Putamen (tissue), 1 donor: ENCODE data around the gene DLL4.
"Not testable (repeated sequence)": the region's sequence is repeated elsewhere in the genome, so short reads cannot be mapped to it uniquely, and the experiment has no call there.

ENCODE experiments used
- DNase-seq: peaks from one replicate; pipeline ENCODE4 v3.0.0-alpha.2; 2016; ENCODE audit warnings: low spot score

DLL4 gene

DNA sequence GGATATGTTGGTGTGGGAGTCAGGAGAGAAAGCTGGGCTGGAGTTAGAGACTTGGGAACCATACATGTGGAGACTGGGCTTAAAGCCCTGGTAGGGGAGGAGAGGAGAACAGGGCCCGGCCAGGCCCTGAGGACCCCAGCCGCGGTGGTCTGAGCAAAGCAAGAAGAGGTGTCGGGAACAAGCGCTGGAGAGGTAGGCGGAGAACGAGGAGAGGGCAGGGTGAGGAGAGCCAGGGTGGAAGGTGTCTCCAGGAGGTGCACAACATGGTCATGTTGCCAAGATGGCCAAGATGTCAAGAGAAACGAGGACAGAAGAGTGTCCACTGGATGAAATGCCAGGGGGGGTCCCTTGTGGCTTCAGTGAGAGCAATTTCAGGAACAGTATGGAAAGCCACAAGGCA is 29.6 kb downstream of the DLL4 start:
- DNase-seq, result no peak

DNA sequence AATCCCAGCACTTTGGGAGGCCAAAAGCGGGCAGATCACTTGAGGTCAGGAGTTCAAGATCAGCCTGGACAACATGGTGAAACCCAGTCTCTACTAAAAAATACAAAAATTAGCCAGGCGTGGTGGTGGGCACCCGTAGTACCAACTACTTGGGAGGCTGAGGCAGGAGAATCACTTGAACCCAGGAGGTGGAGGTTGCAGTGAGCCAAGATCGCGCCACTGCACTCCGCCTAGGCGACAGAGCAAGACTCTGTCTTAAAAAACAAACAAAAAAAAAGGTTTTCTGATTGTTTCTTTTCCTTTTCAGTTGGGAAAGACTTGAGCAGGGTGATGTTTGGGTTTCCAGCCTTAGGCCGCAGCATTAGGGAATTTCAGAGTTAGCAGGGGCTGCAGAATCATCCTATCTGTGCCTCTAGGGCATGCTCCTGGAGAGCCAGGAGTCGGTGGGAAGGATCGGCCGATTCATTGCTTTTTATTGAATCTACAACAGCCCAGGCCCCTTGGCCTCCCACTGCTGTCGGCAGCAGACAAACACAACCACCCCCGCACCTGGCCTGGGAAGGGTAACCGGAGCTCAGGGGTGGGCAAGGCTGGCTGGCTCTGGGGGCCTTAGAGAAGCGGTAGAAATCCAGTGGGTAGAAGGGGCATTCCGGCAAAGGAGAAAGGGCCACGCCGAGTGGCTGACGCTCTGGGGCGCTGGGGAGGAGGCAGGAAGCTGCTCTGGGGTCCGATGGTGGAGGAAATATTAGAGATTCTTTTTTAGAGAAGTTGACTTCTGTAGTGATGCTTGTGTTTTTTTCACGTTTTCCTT is 30.4 kb downstream of the DLL4 start:
- no peak for DNase-seq

DNA sequence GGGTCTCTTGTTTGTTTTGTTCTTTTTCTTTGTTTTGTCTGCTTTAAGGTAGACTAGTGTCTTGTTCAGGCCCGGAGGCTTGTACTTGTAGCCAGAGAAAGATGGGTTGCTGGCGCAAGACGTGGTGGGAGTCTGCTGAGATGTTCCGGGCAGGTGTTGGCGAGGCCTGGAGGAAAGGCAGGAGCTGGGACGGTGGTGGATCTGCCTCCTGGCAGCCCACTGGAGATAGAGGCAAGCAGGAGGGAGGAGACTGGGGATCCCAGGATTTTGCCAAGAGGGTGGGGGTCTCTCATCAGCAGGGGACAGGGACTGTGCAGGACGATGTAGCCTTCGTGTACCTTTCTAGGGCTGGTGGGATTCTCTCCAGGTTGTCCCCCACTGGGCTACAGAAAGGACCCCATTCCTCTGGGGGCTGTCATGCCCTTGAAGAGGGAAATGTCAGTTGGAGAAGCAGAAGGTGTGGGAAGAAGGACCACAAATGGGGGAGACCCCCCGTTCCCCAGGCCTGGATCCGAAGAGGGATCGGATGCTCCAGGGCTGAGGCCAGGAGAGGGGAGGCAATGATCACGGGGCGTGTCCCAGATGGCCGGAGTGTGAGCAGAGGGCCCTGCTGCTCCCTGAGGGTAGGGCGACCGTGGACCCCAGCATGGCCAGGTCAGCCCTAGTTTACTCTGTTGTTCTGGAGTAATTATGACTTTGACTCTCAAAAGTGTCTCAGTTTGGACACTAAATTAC is 31.2 kb downstream of the DLL4 start:
- no peak for DNase-seq

DNA sequence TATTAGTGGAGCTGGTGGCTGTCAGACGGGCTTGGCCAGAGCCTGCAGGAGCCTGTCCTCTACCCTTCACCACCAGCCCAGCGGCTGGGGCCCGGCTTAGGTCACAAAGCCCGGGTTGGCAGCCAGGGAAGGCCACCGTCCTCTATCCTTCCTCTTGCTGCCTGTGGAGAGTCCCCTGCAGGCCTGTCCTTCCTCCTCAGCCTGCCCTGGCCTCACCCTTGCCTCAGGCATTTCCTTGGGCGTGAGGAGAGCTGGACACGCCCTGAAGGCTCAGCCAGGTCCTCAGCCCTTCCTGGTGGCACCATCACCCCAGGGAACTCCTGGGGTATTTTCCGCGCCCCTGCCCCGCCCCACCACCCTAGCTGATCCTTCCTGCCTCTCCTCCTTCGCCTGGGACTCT is 31.8 kb downstream of the DLL4 start:
- DNase-seq, result no peak

DNA sequence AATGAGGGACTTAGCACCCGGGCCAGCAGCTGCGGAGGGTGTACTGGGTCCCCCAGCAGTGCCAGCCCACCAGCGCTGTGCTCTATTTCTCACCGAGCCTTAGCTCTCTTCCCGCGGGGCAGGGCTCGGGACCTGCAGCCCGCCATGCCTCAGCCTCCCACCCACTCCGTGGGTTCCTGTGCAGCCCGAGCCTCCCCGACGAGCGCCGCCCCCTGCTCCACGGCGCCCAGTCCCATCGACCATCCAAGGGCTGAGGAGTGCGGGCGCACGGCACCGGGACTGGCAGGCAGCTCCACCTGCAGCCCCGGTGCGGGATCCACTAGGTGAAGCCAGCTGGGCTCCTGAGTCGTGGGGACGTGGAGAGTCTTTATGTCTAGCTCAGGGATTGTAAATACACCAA is 32.6 kb downstream of the DLL4 start:
- DNase-seq, result not testable (repeated sequence)

DNA sequence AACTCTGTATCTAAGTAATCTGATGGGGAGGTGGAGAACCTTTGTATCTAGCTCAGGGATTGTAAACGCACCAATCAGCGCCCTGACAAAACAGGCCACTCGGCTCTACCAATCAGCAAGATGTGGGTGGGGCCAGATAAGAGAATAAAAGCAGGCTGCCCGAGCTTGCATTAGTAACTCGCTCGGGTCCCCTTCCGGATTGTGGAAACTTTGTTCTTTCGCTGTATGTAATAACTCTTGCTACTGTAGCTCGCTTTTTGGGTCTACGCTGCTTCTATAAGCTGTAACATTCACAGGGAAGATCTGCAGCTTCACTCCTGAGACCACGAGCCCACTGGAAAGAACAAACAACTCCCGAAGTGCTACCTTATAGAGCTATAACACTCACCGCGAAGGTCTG is 33.2 kb downstream of the DLL4 start:
- DNase-seq, result not testable (repeated sequence)

DNA sequence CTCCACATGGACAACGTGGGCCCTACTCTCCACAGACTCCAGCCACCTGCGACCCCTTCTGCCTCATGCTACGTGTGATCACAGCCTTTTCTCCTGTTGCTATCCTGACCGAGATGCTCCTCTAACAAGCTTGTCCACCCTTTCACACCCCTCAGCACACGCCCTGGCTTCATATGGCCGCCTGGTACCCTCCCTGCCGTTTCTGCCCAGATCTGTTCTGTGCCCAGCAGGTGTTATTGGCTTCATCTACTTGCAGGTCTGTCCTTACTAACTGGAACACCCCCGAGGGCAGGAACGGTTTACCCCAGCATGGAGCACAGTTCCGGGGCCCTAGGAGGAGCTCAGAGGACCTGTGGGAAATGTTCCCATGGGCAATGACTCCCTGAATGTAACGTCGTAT is 34.1 kb downstream of the DLL4 start:
- no peak for DNase-seq

DNA sequence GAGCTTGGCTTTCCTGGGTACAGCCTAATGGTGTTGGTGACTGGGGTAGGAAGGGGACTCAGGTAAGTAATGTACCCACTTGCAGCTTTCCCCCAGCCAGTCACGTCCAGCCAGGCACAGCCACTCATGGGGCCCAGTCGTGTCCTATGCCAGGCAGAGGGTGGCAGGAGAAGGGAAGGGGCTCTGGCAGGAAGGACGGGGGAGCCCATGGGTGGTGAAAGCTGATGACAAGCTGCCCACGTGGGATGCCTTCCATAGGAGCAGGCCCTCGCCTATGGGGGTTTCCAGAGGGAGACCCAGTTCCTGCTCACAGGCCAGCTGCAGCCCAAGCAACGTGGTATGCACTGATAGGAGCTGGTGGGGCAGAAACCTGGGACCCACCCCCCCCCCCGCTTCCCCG is 34.9 kb downstream of the DLL4 start:
- DNase-seq, result no peak

DNA sequence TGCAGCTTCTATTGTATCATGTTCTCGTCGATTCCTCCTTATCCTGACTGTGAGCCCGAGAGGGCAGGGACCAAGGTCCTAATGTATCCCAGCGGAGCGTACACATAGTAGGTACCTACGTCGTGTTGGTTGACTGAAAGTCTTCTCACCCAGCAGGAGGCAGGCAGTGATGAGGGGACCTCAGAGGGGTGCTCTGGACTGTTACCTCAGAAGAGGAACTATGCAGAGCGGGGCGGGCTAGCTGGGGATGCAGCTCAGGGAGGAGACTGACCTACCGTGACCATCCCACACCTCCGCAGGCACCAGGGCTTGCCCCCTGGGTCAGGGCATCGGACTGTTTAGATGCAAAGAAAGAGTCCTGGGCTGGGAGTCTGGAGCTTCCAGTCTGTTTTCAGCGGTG is 35.5 kb downstream of the DLL4 start:
- DNase-seq, result no peak

DNA sequence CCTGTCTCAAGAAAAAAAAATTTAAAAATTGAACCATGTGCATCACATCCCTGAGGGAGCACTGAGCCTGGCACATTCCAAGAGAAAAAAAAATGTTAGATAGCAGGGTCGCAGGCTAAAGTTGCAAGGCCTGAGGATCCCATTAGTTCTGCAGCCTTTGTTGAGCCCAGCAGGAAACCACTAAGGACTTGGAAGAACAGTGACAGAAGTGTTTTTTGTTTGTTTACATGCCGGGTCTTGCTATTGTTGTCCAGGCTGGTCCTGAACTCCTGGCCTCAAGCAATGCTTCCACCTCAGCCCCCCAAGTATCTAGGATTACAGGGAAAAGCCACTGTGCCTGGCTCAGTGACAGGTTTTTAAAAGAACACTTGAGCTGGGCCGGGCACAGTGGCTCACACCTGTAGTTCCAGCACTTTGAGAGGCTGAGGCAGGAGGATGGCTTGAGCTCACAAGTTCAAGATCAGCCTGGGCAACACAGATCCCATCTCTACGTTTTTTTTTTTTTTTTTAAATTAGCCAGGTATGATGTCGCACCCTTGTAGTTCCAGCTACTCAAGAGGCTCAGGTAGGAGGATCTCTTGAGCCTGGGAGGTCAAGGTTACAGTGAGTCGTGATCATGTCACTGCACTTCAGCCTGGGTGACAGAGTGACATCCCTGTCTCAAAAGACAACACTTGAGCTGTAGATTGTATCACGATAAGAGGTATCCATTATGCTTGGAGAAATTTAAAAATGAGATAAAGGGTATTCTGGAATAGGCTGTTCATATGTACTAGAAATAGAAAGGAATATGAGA is 39.3 kb downstream of the DLL4 start:
- no peak for DNase-seq

DNA sequence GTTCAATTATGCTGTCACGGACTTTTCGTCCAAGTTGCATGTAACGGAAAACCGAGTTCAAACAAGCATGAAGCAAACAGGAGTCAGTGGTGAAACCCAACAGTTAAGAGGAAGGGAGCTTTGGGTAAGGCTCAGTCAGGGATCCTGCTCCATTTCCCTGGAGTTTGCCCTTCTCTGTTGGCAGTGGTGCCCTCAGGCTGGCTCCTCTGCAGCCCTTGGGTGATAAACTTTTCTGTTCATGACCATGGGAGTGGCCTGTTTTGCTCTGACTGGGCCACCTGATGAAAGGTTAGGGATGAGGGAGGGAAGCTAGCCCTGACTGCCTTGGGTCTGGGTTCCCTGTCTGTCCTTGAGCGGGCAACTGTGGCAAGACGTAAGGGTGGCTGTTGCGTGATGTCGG is 40.2 kb downstream of the DLL4 start:
- DNase-seq, result no peak

DNA sequence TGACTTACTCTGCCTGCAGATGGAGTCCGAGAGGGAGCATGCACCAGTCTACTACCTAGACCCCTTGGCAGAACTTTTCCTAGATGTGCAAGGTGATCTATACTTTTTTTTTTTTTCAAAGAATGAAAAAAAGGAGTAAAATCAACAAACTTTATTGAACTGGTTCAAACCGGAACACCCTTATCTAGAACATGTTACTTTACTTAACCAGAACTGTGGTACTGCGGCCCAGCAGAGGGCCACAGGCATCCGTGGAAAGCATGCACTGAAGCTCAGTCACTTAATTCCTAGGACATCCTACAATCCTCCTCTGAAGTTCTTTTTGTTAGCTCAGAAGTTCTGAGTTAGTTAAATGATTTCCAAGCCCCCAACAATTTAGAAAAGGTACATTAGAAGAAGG is 45.7 kb downstream of the DLL4 start:
- DNase-seq, result no peak

DNA sequence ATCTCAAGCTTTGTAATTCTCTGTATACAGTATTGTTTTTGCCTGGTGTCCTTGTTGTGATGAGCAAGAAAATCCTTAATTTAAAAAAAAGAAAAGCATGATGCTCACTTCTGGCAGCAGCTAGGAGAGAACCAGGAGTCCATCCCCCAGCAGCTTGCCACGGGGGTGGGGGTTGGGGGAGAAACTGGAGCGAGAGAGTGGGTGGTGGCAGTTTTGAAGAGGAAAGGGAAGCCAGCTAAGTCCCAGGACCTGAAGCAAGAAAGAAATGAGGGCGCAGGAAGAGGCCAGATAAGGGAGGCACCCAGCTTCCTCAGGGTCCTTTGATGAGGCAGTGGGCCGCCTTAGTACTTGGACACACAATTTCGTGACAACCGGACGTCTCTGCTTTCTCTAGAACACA is 47.7 kb downstream of the DLL4 start:
- no peak for DNase-seq

DNA sequence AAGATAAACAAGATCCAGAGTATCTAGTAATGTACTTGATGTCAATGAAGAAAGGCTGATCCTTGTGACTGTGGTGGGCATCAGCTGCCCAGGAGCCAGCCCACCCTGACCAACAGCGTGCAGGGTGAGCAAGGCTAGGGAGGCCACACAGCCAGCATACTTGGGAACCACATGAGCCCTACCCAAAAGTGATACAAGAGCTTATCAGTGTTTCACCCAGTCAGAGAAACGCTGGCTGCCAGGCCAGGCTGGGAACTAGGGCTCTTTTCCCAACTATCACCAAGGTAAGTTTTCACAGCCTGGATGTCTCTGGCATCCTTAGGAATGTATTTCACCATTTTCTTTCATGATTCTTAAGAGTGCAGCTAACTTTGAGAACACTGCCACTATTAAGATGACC is 49.0 kb downstream of the DLL4 start:
- no peak for DNase-seq

DNA sequence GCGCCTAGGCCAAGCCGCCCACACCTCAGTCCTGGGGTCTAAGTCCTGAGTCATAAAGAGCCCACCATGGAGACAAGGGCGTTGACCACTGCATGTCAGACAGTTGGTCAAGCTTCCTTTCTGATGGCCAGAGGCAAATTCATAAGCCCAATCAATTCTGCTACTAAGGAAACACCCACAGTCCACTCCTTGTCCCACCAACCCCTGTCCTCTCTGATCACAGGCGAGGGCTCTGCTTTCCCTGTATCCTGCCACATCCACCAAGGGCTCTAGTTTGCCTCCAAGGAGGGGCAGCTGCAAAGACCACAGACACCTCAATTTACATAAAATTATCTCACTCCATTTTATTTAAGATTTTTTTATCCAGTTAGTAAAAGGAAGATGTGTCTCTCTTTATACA is 49.4 kb downstream of the DLL4 start:
- no peak for DNase-seq

DNA sequence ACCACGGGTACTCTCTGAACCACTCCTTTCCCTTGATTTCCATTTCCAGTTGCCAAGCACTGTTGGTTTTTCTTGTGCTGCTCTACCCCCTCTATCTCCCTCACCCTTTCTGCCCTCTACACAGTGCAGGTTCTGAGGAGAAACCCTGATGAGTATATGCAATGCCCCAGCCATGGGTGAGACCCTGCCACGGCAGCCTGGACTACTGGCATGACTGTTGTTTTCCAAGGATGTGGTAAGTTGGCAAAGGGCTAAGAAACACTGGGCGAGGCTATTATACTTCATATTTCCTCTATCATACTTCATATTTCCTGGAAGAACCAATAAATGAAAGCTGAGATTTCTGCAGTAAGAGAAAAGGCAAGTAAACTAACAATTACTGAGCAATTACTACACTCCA is 52.0 kb downstream of the DLL4 start:
- DNase-seq, result no peak

DNA sequence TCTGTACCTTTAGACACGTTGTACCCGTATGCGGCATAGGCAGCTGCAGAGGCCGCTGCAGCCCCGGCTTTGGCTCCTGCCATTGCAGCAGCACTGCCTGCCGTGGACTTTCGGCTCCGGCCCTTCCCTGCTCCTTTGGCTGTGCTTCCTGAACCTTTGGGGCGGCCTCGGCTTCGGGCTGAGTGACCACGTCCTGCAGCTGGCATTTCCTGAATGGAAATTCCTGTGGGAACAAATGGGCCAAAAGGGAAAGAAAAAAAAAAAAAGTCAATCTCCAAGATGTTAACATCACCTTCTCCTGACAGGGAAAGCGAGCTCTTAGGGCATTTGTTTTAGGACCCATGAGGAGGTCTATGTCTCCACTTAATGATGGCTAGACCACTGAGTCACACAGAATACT is 53.7 kb downstream of the DLL4 start:
- no peak for DNase-seq

DNA sequence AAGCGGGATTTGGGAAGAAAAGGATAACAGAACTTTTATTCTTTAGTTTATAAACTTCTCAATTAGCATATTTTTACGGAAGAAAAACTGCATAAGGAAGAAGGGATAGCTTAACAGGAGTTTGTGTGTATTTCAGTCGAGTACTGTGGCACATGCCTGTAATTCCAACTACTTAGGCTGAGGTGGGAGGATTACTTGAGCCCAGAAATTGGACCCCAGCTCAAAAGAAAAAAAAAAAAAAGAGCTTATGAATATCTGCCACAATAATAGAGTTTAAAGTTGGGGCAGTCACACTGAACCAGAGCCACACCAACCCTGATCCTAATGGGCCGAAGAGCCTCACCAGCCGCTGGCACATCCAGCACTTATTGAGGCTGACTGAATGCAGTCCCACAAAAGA is 55.3 kb downstream of the DLL4 start:
- DNase-seq, result no peak

DNA sequence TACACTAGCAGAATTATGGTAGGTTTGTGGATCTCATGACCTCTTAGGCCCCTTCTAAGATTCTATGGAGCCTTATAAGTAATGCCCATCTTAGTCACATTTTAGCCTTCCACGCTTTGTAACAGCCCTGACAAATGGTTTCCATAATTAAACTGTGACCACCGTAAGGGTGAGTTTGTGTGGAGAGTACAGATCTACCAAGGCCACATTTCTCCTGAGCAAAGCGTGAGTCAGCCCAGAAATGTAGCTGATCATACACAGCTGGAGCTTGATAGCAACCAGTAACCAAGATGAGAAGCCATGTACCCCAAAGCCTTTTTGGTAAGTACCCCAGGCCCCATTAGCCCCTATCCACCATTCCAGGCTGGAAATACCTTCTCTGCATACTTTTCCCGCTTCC is 55.8 kb downstream of the DLL4 start:
- no peak for DNase-seq

DNA sequence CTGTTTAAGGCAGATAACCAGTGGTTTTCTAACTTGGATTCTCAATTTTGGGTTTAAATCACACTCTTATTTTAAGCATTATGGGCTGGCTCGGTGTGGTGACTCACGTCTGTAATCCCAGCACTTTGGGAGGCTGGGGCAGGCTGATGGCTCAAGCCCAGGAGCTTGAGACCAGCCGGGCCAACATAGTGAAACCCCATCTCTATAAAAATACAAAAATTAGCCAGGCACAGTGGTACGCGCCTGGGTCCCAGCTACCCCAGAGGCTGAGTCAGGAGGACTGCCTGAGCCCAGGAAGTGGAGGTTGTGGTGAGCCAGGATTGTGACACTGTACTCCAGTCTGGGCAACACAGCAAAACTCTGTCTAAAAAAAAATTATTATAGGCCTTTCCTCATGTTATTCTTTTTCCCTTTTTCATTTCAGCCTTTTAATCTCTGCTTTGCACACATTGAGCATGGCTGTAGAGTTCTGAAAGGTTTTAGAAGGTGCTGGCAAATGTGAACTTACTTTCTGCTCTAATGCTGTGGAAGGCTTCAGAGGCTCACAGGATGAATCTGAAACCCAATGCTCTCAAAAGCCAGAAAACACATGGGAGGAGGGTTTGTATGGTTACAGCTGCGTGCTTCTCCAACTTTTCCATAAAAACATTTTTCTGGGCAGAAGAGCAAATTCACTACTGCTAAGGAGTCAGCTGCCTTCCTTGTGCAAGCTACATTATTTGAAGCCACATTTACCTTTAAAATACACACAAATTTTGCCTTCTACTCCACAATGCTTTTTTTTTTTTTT is 56.6 kb downstream of the DLL4 start:
- DNase-seq, result no peak

DNA sequence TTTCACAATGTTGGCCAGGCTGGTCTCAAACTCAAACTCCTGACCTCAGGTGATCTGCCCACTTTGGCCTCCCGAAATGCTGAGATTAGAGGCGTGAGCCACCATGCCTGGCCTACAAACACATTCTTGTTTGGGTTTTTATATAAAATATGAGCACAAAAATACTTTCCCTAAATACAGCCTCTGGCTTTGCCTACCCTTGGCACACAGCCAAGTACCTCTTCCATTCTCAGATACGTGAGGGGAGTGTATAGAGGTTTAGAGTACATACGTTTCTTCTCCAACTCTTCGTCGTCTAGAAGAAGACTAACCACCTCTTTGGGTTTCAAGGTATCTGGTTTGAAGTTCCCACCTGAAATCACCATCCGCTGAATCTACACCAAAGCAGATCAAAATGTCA is 57.7 kb downstream of the DLL4 start:
- DNase-seq, result no peak

DNA sequence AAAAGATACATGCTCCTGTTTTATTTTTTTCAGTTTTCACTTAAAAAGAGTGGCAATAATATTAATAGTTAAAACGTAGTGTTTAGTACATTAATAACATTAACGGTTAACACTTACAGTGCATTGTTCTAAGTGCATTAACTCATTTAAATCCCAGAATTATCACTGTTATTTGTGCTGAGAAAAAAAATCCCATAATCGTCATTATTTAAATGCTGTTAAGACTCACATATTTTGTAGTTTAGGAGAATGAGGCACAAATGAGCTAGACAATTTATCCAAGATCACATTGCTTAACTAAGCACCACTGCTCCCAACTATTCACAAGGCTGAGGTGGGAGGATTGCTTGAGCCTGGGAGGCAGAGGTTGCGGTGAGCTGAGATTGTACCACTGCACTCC is 59.0 kb downstream of the DLL4 start:
- no peak for DNase-seq
